GM21515 (cell line): ENCODE measurements around the gene CA14.
"Not testable (repeated sequence)": the region's sequence is repeated elsewhere in the genome, so short reads cannot be mapped to it uniquely, and the experiment has no call there.

Experiments
- ATAC-seq: cut with Tn5 transposase; IDR thresholded peaks from one replicate; pipeline ENCODE4 v1.9.1; 2021; ENCODE audit not compliant: unreplicated experiment

Gene CA14

GRCh38 chr1:150280138-150280707, 22.6 kb downstream of the CA14 start:
- ATAC-seq: no peak

GRCh38 chr1:150281221-150281757, 23.7 kb downstream of the CA14 start:
- ATAC-seq: no peak

- no peak for ATAC-seq
Observed at GRCh38 chr1:150281758-150282557, 24.4 kb downstream of the CA14 start, which contains the start of gene CIART. Gene CIART (plus strand): TSS chr1:150282554. CDS start chr1:150283268, 714 bp downstream.

GRCh38 chr1:150282558-150282958, 25.0 kb downstream of the CA14 start:
- ATAC-seq: no peak

GRCh38 chr1:150283260-150283659, 25.7 kb downstream of the CA14 start:
- no peak for ATAC-seq

GRCh38 chr1:150288382-150288781, 30.8 kb downstream of the CA14 start:
- ATAC-seq: no peak

- ATAC-seq: no peak
Observed at GRCh38 chr1:150288822-150289221, 31.2 kb downstream of the CA14 start.

- ATAC-seq: peak; percentile 93
Observed at GRCh38 chr1:150293433-150294253, 36.1 kb downstream of the CA14 start, which contains the start of gene MRPS21. Gene MRPS21 (plus strand): TSS chr1:150293861. CDS start chr1:150294367, 506 bp downstream.

GRCh38 chr1:150295476-150295875, 37.9 kb downstream of the CA14 start:
- no peak for ATAC-seq

- no peak for ATAC-seq
Observed at GRCh38 chr1:150299716-150300115, 42.1 kb downstream of the CA14 start.

- no peak for ATAC-seq
Observed at GRCh38 chr1:150302338-150302737, 44.8 kb downstream of the CA14 start.

GRCh38 chr1:150302902-150303301, 45.3 kb downstream of the CA14 start:
- no peak for ATAC-seq

- not testable (repeated sequence) for ATAC-seq
Observed at GRCh38 chr1:150308585-150308984, 51.0 kb downstream of the CA14 start.

- no peak for ATAC-seq
Observed at GRCh38 chr1:150309758-150310508, 52.4 kb downstream of the CA14 start.

GRCh38 chr1:150311762-150312161, 54.2 kb downstream of the CA14 start:
- no peak for ATAC-seq
